Activated CD4-positive, alpha-beta T cell treated with anti-CD3 and anti-CD28 coated beads for 36 hours (primary cell): ENCODE results near the gene TDP1. TPM values are rescaled to one million over a fixed set of nuclear protein-coding genes. Genes with fewer than 3 reads are reported as not detected.
A peak's percentile ranks its signal among the peaks of the same experiment; 100 is the strongest.

ENCODE experiments used
- ATAC-seq: fragments of 200-7000 bp; cut with Tn5 transposase; one replicate; pipeline ENCODE4 v1.10.0; 2021; ENCODE audit warnings: mild to moderate bottlenecking, moderate library complexity
- CTCF ChIA-PET: fragments of 350-600 bp; sonication (Branson Sonifier 250); formaldehyde crosslinking; loops from one replicate; lab custom pipeline; 2021; ENCODE audit warnings: antibody characterized with exemption; lab: Charles Lee
- POLR2A ChIA-PET: fragments of 350-600 bp; sonication (Branson Sonifier 250); formaldehyde crosslinking; loops from one replicate; lab custom pipeline; 2021; ENCODE audit warnings: antibody characterized with exemption, inconsistent platforms; lab: Charles Lee
- DNase-seq: peaks from one replicate; pipeline ENCODE4 v3.0.0-alpha.2; 2020
- H3K27ac Mint-ChIP-seq: one replicate; pipeline ENCODE4 v1.8.0; 2021; ENCODE audit warnings: mixed read lengths
- H3K27me3 Mint-ChIP-seq: one replicate; pipeline ENCODE4 v1.8.0; 2021; ENCODE audit warnings: mixed read lengths
- H3K36me3 Mint-ChIP-seq: one replicate; pipeline ENCODE4 v1.8.0; 2021; ENCODE audit warnings: low read depth, mixed read lengths
- H3K4me1 Mint-ChIP-seq: one replicate; pipeline ENCODE4 v1.8.0; 2021; ENCODE audit warnings: mixed read lengths
- H3K4me3 Mint-ChIP-seq: one replicate; pipeline ENCODE4 v1.8.0; 2021; ENCODE audit warnings: mild to moderate bottlenecking, moderate library complexity, mixed read lengths
- H3K9me3 Mint-ChIP-seq: one replicate; pipeline ENCODE4 v1.8.0; 2021; ENCODE audit warnings: low read depth, mixed read lengths
- intact Hi-C, 2 experiments: fragments of 100-400 bp; cut with DNase I in 1 of 2; cut with micrococcal nuclease in 1 of 2; formaldehyde crosslinking; loops; one replicate each; pipeline versions ENCODE4 v1.14.2 to v1.15.1; 2022 to 2024; cut with DNase I, micrococcal nuclease
- total RNA-seq, 2 experiments: library from RNA; stranded (reverse); gene quantifications; one replicate each; pipeline ENCODE4 v1.2.3, GENCODE V29; 2021

The TDP1 gene
- total RNA-seq, 2 experiments from 2014 or later, result 101 to 108 TPM

DNA sequence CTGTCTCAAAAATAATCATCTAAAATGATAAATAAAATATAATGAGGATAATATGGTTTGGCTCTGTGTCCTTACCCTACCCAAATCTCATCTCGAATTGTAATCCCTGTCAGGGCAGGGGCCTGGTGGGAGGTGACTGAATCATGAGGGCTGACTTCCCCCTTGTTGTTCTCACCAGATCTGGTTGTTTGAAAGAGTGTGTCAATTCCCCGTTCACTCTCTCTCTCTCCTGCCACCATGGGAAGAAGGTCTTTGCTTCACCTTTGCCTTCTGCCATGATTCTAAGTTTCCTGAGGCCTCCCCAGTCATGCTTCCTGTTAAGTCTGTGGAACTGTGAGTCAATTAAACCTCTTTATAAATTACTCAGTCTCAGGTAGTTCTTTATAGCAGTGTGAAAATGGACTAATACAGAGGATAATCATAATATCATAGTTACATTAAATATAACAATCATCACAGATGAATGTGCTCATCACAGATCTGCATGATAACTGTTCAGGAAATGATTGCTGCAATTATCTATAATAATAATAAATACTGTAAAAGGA, 13.8 kb upstream of the TDP1 start:
- H3K4me3 Mint-ChIP-seq, result no peak overlapping the region
- POLR2A ChIA-PET, result no interaction called here
- peak; percentile 33 for DNase-seq

DNA sequence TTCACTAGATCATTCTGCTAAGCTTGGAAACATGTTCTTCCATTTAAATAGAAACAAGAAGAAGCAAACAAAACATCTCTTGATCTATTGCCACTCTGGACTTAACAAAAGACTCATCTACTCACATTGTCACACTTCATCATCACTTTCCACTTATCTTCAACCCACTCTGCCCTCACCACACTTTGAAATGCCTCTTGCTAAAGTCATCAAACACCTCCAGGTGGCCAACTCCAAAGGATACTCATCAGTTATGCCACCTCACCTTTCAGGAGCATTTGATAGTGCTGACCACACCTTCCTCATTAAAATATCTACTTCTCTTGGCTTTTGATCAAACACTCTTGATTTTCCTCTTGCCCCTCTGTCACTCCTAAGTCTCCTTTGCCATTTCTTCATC, 8.4 kb upstream of the TDP1 start:
- CTCF ChIA-PET, result interaction anchor here (2.0 kb wide), 1 partner anchor 8 kb away, joined by 6 read pairs; no protein-coding TSS in a partner anchor
- POLR2A ChIA-PET, result no interaction called here
- intact Hi-C loops, result no loop called here

More for the DNA sequence above, 13.8 kb upstream of the TDP1 start:
- intact Hi-C loops, result no loop called here
- H3K36me3 Mint-ChIP-seq, result no peaks in the 10 kb centered on the region
- CTCF ChIA-PET, result interaction anchor here (0.7 to 3.9 kb wide), 6 partner anchors 13 to 874 kb away, joined by 3 to 31 read pairs (median 4); partner anchors contain the start of genes EFCAB11 and TDP1
- peak overlapping the region; percentile 7 for H3K27ac Mint-ChIP-seq
- peaks cover 6% of the 10 kb centered on the region for H3K4me1 Mint-ChIP-seq
- ATAC-seq, result peak; percentile 40
- no peaks in the 10 kb centered on the region for H3K9me3 Mint-ChIP-seq
- H3K27me3 Mint-ChIP-seq, result no peaks in the 10 kb centered on the region

DNA sequence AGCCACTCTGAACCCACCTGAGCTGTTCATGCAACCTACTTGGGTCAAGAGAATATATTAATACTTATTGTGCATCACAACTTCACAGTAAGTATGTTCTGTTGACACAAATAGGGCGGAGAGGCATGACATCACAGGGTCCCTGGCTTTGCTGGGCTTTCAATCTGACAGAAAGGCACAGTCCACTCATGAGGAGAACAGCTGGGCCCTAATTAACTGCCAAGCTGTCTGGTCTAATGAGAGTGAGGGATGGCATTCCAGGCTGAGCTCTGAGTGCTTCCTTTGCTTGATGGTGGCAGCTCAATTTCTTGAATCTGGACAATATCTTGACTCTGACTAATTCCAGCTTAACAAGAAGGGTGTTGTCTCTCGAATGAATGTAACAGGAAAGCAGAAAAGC, 3.2 kb upstream of the TDP1 start:
- no peaks in the 10 kb centered on the region for H3K27me3 Mint-ChIP-seq
- POLR2A ChIA-PET, result no interaction called here
- no peak for ATAC-seq

More for the DNA sequence above, 8.4 kb upstream of the TDP1 start:
- Mint-ChIP-seq H3K36me3 (peaks cover 3% of the 10 kb centered on the region), H3K4me3 (no peak overlapping the region), H3K27me3 (no peaks in the 10 kb centered on the region), H3K4me1 (peaks cover 8% of the 10 kb centered on the region), H3K9me3 (no peaks in the 10 kb centered on the region), H3K27ac (no peak overlapping the region)
- DNase-seq, result no peak
- ATAC-seq, result peak; percentile 16

DNA sequence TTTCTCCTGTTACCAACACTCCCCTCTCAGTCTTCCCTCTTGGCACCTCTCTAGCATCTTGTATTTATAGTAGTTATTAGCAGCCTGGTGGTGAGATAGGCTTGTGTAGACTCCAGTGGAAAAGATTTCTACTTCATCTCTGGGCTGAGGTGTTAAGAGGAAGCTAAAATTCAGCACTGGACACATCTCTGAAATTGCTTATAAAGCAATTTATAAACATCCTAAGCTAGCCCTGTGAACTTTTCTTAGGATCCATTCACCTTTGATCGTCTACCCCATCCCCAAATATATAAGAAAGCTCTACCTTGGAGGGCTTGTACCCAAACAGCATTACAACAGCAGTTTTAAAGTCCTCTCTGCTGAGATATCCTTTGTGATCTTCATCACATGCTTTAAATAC, 2.1 kb upstream of the TDP1 start:
- no peaks in the 10 kb centered on the region for H3K27me3 Mint-ChIP-seq
- peak overlapping the region; percentile 94 for H3K4me3 Mint-ChIP-seq
- H3K4me1 Mint-ChIP-seq, result peaks cover 26% of the 10 kb centered on the region
- ChIA-PET POLR2A (no interaction called here), CTCF (interaction anchor here (1.0 to 5.7 kb wide), 4 partner anchors 14 to 106 kb away, joined by 3 to 31 read pairs (median 6); no protein-coding TSS in a partner anchor)
- H3K27ac Mint-ChIP-seq, result no peak overlapping the region
- ATAC-seq, result no peak
- DNase-seq, result no peak
- intact Hi-C loops, result loop anchor here (1.0 to 10.0 kb wide), 8 partner anchors 107 to 1161 kb away; partner anchors contain the start of genes EML5 (in 1 of the 2), PSMC1 (in 1 of the 2) and TTC8 (in 1 of the 2)
- peaks cover 3% of the 10 kb centered on the region for H3K9me3 Mint-ChIP-seq
- H3K36me3 Mint-ChIP-seq, result peaks cover 23% of the 10 kb centered on the region

More for the DNA sequence above, 3.2 kb upstream of the TDP1 start:
- no peaks in the 10 kb centered on the region for H3K9me3 Mint-ChIP-seq
- H3K4me1 Mint-ChIP-seq, result peaks cover 16% of the 10 kb centered on the region
- CTCF ChIA-PET, result interaction anchor here (5.7 kb wide), 1 partner anchor 13 kb away, joined by 31 read pairs; no protein-coding TSS in a partner anchor
- H3K36me3 Mint-ChIP-seq, result peaks cover 15% of the 10 kb centered on the region
- H3K4me3 Mint-ChIP-seq, result no peak overlapping the region
- intact Hi-C loops, result loop anchor here (10.0 kb wide), 2 partner anchors 528 to 872 kb away; no protein-coding TSS in a partner anchor
- DNase-seq, result no peak
- no peak overlapping the region for H3K27ac Mint-ChIP-seq

DNA sequence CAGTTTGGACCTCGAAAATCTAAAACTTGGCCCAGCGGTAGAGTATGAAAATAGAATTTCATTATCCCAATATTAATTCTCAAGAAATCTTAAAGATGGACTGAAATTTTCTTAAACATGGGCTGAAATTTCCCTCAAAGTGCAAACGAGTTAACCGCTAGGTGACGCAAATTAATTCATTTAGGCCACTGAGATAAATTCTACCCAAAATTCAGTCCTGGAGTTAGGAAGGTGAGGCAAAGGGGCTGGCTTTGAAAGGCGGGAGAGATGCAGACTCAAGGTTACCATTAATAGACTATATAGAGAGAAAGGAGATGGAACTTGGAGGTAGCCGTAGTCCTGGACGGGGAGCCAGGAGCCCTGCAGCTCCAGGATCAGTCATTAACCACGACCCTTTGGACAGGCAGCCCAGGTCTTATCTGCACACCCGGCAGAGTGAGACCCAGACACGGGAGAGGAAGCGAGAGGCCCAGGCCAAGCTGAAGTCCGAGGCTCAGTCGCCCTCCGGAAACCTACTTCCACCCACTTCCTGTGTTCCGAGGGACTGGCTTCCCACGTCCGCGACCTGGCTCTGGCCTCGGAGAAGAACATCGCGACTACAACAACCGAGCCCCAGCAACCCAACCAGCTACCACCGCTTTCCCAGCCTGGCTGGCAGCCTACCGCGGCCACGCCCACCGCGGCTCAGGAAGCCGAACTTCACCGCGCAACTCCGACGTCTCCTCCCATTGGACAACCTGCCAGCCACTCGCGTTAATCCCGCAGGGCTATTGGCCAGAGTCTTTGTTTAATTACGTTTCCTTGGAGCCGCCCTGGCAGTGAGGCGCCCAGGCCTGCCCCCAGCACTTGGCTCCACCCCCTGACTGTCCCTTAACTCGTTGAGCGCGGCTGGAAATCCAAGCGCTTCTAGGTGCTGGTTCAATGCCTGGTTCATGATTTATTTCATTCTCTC, 1.4 kb upstream of the TDP1 start, which contains the start of gene EFCAB11:
TSS of gene EFCAB11 (minus strand) at position 661 of the 952 bp plus-strand sequence. CDS start at position 591, 70 bp downstream.
- ChIA-PET CTCF (interaction anchor here (0.6 to 5.7 kb wide), 7 partner anchors 15 to 413 kb away, joined by 3 to 31 read pairs (median 3); no protein-coding TSS in a partner anchor), POLR2A (no interaction called here)
- Mint-ChIP-seq H3K27me3 (no peaks in the 10 kb centered on the region), H3K36me3 (peaks cover 27% of the 10 kb centered on the region), H3K4me3 (peak within 1 kb of the TSS; percentile 94), H3K9me3 (peaks cover 3% of the 10 kb centered on the region), H3K4me1 (peaks cover 32% of the 10 kb centered on the region), H3K27ac (peak within 1 kb of the TSS; percentile 91)
- peak; percentile 97 for DNase-seq
- ATAC-seq, result peak; percentile 86
- intact Hi-C loops, result loop anchor here (1.0 to 10.0 kb wide), 16 partner anchors 106 to 1947 kb away; partner anchors contain the start of genes EML5 (in 1 of the 2), GPR65 (in 1 of the 2), KCNK13 (in 1 of the 2) and NRDE2 (in 1 of the 2)

DNA sequence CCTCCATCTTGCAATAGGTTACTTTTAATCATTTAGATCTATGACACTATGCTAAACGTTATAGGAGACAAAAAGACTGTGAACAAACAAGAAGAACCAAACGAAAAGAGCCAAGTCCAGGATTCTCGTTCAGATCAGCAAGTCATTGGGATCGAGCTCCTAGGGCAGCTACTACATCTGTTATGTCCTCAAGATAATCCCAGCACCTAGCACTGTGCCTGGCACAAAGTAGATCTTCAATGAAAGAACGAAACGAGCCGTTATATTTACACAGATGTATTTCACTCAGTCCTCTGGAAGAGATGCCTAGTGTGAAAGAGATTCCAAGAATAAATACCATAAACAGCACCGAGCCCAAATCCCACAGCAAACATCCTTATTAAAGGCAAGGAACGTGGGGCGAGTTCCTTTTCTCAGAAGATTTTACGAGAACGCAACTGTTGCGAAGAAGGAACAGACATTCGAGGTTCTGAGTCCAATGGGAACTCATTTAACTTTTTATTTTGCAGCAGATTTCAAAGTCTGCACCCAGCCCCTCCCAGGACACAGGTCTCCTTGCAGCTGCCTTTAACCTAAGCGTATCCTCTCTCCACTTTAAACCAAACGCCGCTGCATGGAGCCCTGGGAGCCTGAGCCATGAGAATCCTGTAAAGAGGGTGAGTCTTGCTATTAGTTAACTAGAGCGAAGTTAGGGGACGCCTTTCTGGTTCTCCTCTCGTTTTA, 544 bp upstream of the TDP1 start:
- peaks cover 41% of the 10 kb centered on the region for H3K4me1 Mint-ChIP-seq
- ATAC-seq, result peak; percentile 8
- H3K4me3 Mint-ChIP-seq, result peak overlapping the region; percentile 94
- ChIA-PET CTCF (interaction anchor here (0.8 to 5.7 kb wide), 4 partner anchors 15 to 412 kb away, joined by 3 to 31 read pairs (median 4); no protein-coding TSS in a partner anchor), POLR2A (interaction anchor here (0.6 to 1.0 kb wide), 2 partner anchors 801 to 1131 kb away, joined by 4 to 8 read pairs; partner anchors contain the start of gene TTC8)
- H3K9me3 Mint-ChIP-seq, result peaks cover 3% of the 10 kb centered on the region
- no peaks in the 10 kb centered on the region for H3K27me3 Mint-ChIP-seq
- H3K27ac Mint-ChIP-seq, result peak overlapping the region; percentile 91
- no peak for DNase-seq
- intact Hi-C loops, result loop anchor here (1.0 to 10.0 kb wide), 13 partner anchors 107 to 1948 kb away; partner anchors contain the start of genes EML5 (in 1 of the 2), GPR65 (in 1 of the 2), KCNK13 (in 1 of the 2) and NRDE2 (in 1 of the 2)
- H3K36me3 Mint-ChIP-seq, result peaks cover 28% of the 10 kb centered on the region

DNA sequence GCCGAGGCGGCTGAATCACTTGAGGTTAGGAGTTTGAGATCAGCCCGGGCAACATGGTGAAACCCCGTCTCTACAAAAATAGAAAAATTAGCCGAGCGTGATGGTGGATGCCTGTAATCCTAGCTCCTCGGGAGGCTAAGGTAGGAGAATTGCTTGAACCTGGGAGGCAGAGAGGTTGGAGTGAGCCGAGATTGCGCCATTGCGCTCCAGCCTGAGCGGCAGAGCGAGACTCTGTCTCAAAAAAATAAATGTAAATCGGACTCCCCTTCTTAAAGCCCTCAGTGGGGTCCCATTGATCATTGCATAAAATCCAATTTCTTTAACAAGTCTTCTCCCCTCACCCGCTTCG, 908 bp downstream of the TDP1 start:
- peaks cover 55% of the 10 kb centered on the region for H3K4me1 Mint-ChIP-seq
- peak overlapping the region; percentile 94 for H3K4me3 Mint-ChIP-seq
- intact Hi-C loops, result loop anchor here (1.0 to 10.0 kb wide), 12 partner anchors 106 to 1949 kb away; partner anchors contain the start of genes FOXN3 (in 1 of the 2), GPR65 (in 1 of the 2), KCNK13 (in 1 of the 2) and PSMC1 (in 1 of the 2)
- H3K36me3 Mint-ChIP-seq, result peaks cover 43% of the 10 kb centered on the region
- H3K27ac Mint-ChIP-seq, result peak overlapping the region; percentile 96
- DNase-seq, result no peak
- CTCF ChIA-PET, result interaction anchor here (1.3 to 8.5 kb wide), 3 partner anchors 16 to 302 kb away, joined by 4 to 53 read pairs (median 31); no protein-coding TSS in a partner anchor
- ATAC-seq, result no peak
- peaks cover 3% of the 10 kb centered on the region for H3K9me3 Mint-ChIP-seq
- no peaks in the 10 kb centered on the region for H3K27me3 Mint-ChIP-seq
- POLR2A ChIA-PET, result interaction anchor here (0.6 to 0.8 kb wide), 3 partner anchors 48 to 1132 kb away, joined by 3 to 11 read pairs (median 3); partner anchors contain the start of gene TTC8

DNA sequence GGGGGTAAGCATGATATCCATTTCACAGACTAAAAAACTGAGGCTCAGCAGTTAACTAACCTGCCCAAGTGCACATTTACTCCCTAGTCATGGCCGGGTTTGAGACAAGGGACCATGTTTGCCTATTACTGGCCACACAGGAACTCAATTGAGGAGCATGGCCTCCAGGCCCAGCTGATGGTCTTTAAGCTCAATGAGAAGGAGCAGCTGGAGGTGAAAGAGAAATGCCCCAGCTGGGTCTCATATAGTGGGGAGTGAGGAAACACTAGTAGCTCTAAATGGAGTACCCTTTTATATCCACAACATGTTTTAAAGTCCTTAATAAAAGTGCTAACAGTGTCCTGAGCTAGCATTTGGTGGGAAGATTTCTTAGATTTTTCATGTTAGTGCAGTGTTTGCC, 1.6 kb downstream of the TDP1 start:
- ChIA-PET POLR2A (interaction anchor here (0.9 kb wide), 1 partner anchor 310 kb away, joined by 3 read pairs; no protein-coding TSS in a partner anchor), CTCF (interaction anchor here (0.7 to 8.5 kb wide), 5 partner anchors 15 to 1970 kb away, joined by 3 to 53 read pairs (median 3); no protein-coding TSS in a partner anchor)
- Mint-ChIP-seq H3K4me1 (peaks cover 59% of the 10 kb centered on the region), H3K27me3 (no peaks in the 10 kb centered on the region), H3K36me3 (peaks cover 49% of the 10 kb centered on the region), H3K27ac (peak overlapping the region; percentile 96), H3K4me3 (peak overlapping the region; percentile 94), H3K9me3 (peaks cover 3% of the 10 kb centered on the region)
- intact Hi-C loops, result loop anchor here (5.0 to 10.0 kb wide), 7 partner anchors 105 to 1950 kb away; partner anchors contain the start of genes GPR65 (in 1 of the 2) and KCNK13 (in 1 of the 2)
- no peak for ATAC-seq
- DNase-seq, result no peak

DNA sequence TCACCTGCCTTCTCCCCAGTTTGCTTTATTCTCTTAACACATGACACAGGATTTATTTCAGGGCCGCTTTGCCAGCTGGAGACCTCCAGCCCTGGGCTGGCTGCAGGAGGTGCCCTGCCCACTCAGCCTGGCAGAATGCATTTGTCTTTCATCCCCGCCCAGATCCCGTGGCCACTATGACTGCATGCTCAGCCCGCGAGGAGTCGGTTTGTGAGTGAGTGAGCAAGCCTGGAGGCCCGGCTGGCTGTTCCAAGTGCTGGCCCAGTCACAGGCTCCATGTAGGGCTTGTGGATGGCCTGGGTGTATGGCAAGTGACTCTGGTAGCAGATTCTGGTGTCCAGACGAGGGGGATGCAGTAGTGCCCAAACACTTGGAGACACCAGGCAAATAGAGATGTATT, 2.1 kb downstream of the TDP1 start:
- CTCF ChIA-PET, result interaction anchor here (0.6 to 8.5 kb wide), 7 partner anchors 15 to 1970 kb away, joined by 3 to 53 read pairs (median 5); no protein-coding TSS in a partner anchor
- peaks cover 59% of the 10 kb centered on the region for H3K4me1 Mint-ChIP-seq
- peaks cover 3% of the 10 kb centered on the region for H3K9me3 Mint-ChIP-seq
- H3K27me3 Mint-ChIP-seq, result no peaks in the 10 kb centered on the region
- DNase-seq, result no peak
- intact Hi-C loops, result loop anchor here (5.0 to 10.0 kb wide), 7 partner anchors 105 to 1950 kb away; partner anchors contain the start of genes GPR65 (in 1 of the 2) and KCNK13 (in 1 of the 2)
- H3K27ac Mint-ChIP-seq, result peak overlapping the region; percentile 96
- ATAC-seq, result no peak
- H3K4me3 Mint-ChIP-seq, result peak overlapping the region; percentile 94
- H3K36me3 Mint-ChIP-seq, result peaks cover 53% of the 10 kb centered on the region
- POLR2A ChIA-PET, result interaction anchor here (0.9 kb wide), 1 partner anchor 310 kb away, joined by 3 read pairs; no protein-coding TSS in a partner anchor
